Loucy (cell line): ENCODE measurements around the gene C16orf86.

ENCODE experiments used
- H2AFZ ChIP-seq: fragments of 200-600 bp; sonication (generic); 2 replicates; pipeline ENCODE4 v1.6.0; 2016; ENCODE audit warnings: antibody characterized with exemption, mild to moderate bottlenecking, low read length, moderate library complexity
- H3F3A ChIP-seq: fragments of 200-600 bp; 2 replicates; pipeline ENCODE4 v1.6.0; 2016; ENCODE audit warnings: antibody characterized with exemption, low read depth, mild to moderate bottlenecking
- H3K27me3 ChIP-seq: fragments of 200-600 bp; sonication (generic); 2 replicates; pipeline ENCODE4 v1.6.1; 2014; ENCODE audit warnings: low read length, mild to moderate bottlenecking; ENCODE audit not compliant: insufficient read depth, poor library complexity, severe bottlenecking
- H3K36me3 ChIP-seq: fragments of 200-600 bp; sonication (generic); 2 replicates; pipeline ENCODE4 v1.6.1; 2016; ENCODE audit warnings: low read length; ENCODE audit not compliant: insufficient read depth
- H3K4me1 ChIP-seq: fragments of 200-600 bp; sonication (generic); 2 replicates; pipeline ENCODE4 v1.5.1; 2014; ENCODE audit warnings: low read length, mild to moderate bottlenecking; ENCODE audit not compliant: insufficient read depth, poor library complexity, severe bottlenecking
- H3K4me2 ChIP-seq: fragments of 200-600 bp; sonication (generic); 2 replicates; pipeline ENCODE4 v1.6.0; 2014; ENCODE audit warnings: antibody characterized with exemption, low read length, low read depth, mild to moderate bottlenecking; ENCODE audit not compliant: poor library complexity, severe bottlenecking
- H3K4me3 ChIP-seq: fragments of 200-600 bp; sonication (generic); 2 replicates; pipeline ENCODE4 v1.5.1; 2014; ENCODE audit warnings: low read length, mild to moderate bottlenecking, mixed read lengths; ENCODE audit not compliant: poor library complexity, severe bottlenecking
- H3K79me2 ChIP-seq: fragments of 200-600 bp; sonication (generic); 2 replicates; pipeline ENCODE4 v1.6.1; 2014; ENCODE audit warnings: low read length; ENCODE audit not compliant: insufficient read depth
- H3K9ac ChIP-seq: fragments of 200-600 bp; sonication (generic); 2 replicates; pipeline ENCODE4 v1.6.0; 2014; ENCODE audit warnings: mild to moderate bottlenecking, low read depth, low read length, moderate library complexity; ENCODE audit not compliant: poor library complexity, severe bottlenecking
- H3K9me2 ChIP-seq: fragments of 200-600 bp; sonication (generic); replicated peaks from 2 replicates; pipeline ENCODE4 v1.6.1; 2016; ENCODE audit warnings: low read depth, low read length, mixed read lengths
- H3K9me3 ChIP-seq: fragments of 200-600 bp; sonication (generic); 2 replicates; pipeline ENCODE4 v1.6.1; 2014; ENCODE audit warnings: mild to moderate bottlenecking, antibody characterized with exemption, low read length, low read depth; ENCODE audit not compliant: insufficient read depth
- H4K20me1 ChIP-seq: fragments of 200-600 bp; sonication (generic); 2 replicates; pipeline ENCODE4 v1.6.0; 2014; ENCODE audit warnings: antibody characterized with exemption, low read length, mild to moderate bottlenecking; ENCODE audit not compliant: insufficient read depth, poor library complexity, severe bottlenecking
- CTCF ChIP-seq: fragments of 200-600 bp; sonication (generic); conservative IDR thresholded peaks from 2 replicates; pipeline ENCODE4 v1.5.1; 2014; ENCODE audit warnings: mild to moderate bottlenecking, antibody characterized with exemption, low read length
- EZH2phosphoT487 ChIP-seq: fragments of 200-600 bp; IDR thresholded peaks from 2 replicates; pipeline ENCODE4 v1.6.1; 2018; ENCODE audit warnings: antibody characterized with exemption, mild to moderate bottlenecking, moderate library complexity, borderline replicate concordance

Gene C16orf86

GRCh38 chr16:67661101-67661761 lies 5.4 kb upstream of the C16orf86 start:
- peaks cover 14% of the 10 kb centered on the region; the same call in 1 of the 2 replicates for H3K79me2 ChIP-seq
- TF ChIP-seq CTCF (no peak), EZH2phosphoT487 (no peak)
- H3K36me3 ChIP-seq = peaks cover 19% of the 10 kb centered on the region; the same call in 1 of the 2 replicates
- H3K4me3 ChIP-seq = peak overlapping the region; percentile 76
- H3K27me3 ChIP-seq = no peaks in the 10 kb centered on the region
- H3F3A ChIP-seq = no peaks in the 10 kb centered on the region
- H3K4me2 ChIP-seq = peak overlapping the region; percentile 72
- no peak overlapping the region for H2AFZ ChIP-seq
- peaks cover 9% of the 10 kb centered on the region for H3K4me1 ChIP-seq
- no peaks in the 10 kb centered on the region for H3K9me2 ChIP-seq
- no peaks in the 10 kb centered on the region for H3K9me3 ChIP-seq
- peak overlapping the region; percentile 41 for H3K9ac ChIP-seq
- peaks cover 22% of the 10 kb centered on the region for H4K20me1 ChIP-seq

- Histone ChIP-seq H3K4me2 (no peak overlapping the region), H3K9me2 (no peaks in the 10 kb centered on the region), H3F3A (no peaks in the 10 kb centered on the region), H3K79me2 (peaks cover 12% of the 10 kb centered on the region; the same call in 1 of the 2 replicates), H3K27me3 (no peaks in the 10 kb centered on the region), H3K4me1 (peaks cover 12% of the 10 kb centered on the region), H3K9ac (no peak overlapping the region), H3K9me3 (no peaks in the 10 kb centered on the region), H3K36me3 (peaks cover 10% of the 10 kb centered on the region; the same call in 1 of the 2 replicates), H3K4me3 (no peak overlapping the region), H4K20me1 (peaks cover 22% of the 10 kb centered on the region), H2AFZ (no peak overlapping the region)
- no peak for TF ChIP-seq EZH2phosphoT487
- TF ChIP-seq CTCF = no peak
Measured at GRCh38 chr16:67661886-67662652, 4.5 kb upstream of the C16orf86 start.

- Histone ChIP-seq H3K9me2 (no peaks in the 10 kb centered on the region), H3K4me3 (no peak overlapping the region), H3K36me3 (peaks cover 5% of the 10 kb centered on the region; the same call in 1 of the 2 replicates), H4K20me1 (peaks cover 22% of the 10 kb centered on the region), H3K9me3 (no peaks in the 10 kb centered on the region), H3K9ac (no peak overlapping the region), H2AFZ (no peak overlapping the region), H3K79me2 (peaks cover 12% of the 10 kb centered on the region; the same call in 1 of the 2 replicates), H3F3A (no peaks in the 10 kb centered on the region), H3K4me1 (peaks cover 18% of the 10 kb centered on the region), H3K27me3 (no peaks in the 10 kb centered on the region), H3K4me2 (no peak overlapping the region)
- no peak for TF ChIP-seq EZH2phosphoT487
- TF ChIP-seq CTCF = no peak
Measured at GRCh38 chr16:67662653-67663010, 4.0 kb upstream of the C16orf86 start.
